NCI-H2227 treated with DMSO at 0.1 percent for 48 hours (cell line): ENCODE results near the gene LPIN1.

Source experiments
- DNase-seq: peaks from one replicate; lab custom pipeline; 2025; lab: John Stamatoyannopoulos, UW

The LPIN1 gene

GRCh38 chr2:11762031-11762430 lies 15.6 kb downstream of the LPIN1 start:
- DNase-seq, result no peak

GRCh38 chr2:11762799-11763461 lies 16.5 kb downstream of the LPIN1 start:
- DNase-seq, result no peak

DNA sequence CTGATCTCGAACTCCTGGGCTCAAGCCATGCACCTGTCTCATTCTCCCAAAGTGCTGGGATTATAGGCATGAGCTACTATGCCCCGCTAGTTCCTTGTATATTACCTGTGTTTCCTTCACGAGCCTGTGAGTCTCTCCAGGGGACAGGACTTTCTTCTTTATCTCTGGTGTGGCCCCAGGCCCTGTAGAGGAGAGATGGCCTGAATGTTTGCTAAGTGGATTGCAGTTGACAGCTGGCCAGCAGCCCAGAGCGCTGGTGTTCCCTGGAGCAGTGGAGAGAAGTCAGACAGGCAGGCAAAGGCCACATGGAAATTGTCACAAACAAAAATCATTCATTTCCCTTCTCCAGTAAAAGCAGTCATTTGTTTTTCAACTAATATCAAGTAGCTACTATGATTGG lies 17.9 kb downstream of the LPIN1 start:
- DNase-seq, result no peak

DNA sequence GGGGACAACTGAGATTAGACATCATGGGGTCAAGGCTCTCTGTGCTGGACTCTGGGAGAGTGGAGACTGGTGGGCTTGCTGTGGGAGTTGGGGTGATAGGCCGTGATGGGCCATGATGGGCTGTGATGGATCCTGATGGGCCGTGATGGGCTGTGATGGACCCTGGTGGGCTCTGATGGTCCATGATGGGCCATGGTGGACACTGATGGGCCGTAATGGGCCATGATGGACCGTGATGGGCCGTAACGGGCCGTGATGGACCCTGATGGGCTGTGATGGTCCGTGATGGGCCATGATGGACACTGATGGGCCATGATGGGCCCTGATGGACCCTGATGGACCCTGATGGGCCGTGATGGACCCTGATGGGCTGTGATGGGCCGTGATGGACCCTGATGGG lies 18.5 kb downstream of the LPIN1 start:
- no peak for DNase-seq

GRCh38 chr2:11765501-11765900 lies 19.1 kb downstream of the LPIN1 start:
- no peak for DNase-seq

DNA sequence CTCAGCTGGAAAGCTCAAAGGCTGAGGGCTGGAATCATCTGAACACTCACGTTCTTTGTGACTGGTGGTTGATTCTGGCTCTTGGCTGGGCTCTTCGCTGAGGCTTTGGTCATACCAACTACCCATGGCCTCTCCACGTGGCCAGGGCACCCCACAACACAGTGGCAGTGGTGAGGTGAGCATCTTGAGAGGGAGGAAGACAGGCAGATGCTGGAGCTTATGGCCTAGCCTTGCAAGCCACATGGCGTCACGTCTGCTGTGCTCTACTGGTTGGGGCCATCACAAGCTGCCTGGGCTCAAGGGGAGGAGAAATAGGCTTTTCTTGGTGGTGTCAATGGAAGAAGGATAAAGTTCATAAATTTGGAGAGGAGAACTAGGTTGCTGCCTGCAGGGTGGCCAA lies 19.6 kb downstream of the LPIN1 start:
- DNase-seq, result no peak

- DNase-seq, result no peak
Observed at GRCh38 chr2:11767779-11768178, 21.3 kb downstream of the LPIN1 start.

GRCh38 chr2:11768946-11769345 lies 22.5 kb downstream of the LPIN1 start:
- no peak for DNase-seq

GRCh38 chr2:11769516-11769915 lies 23.1 kb downstream of the LPIN1 start:
- no peak for DNase-seq

GRCh38 chr2:11770531-11771188 lies 24.2 kb downstream of the LPIN1 start:
- DNase-seq, result no peak

DNA sequence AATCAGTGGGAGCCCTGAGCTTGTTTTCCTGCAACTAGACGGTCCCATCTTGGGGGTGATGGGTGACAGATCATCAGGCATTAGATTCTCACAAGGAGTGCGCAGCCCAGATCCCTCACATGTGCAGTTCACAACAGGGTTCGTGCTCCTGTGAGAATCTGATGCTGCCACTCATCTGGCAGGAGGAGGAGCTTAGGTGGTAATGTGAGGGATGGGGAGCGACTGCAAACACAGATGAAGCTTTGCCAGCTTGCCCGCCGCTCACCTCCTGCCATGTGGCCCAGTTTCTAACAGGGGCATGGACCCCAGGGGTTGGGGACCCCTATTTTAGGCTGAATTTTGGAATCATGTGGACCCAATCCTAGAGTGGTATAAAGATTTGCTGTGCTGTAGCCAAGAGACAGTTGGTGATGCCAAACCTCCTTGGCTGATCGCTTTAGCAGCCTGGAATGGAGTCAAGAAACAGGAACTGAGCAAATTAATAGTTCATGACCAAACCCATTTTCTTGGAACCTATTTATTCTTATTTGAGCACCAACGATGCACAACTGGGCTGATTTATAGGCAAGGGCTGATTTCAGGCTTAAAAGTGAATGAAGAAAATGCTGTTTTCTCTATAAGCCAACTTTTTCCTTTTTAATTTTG lies 25.7 kb downstream of the LPIN1 start:
- no peak for DNase-seq

DNA sequence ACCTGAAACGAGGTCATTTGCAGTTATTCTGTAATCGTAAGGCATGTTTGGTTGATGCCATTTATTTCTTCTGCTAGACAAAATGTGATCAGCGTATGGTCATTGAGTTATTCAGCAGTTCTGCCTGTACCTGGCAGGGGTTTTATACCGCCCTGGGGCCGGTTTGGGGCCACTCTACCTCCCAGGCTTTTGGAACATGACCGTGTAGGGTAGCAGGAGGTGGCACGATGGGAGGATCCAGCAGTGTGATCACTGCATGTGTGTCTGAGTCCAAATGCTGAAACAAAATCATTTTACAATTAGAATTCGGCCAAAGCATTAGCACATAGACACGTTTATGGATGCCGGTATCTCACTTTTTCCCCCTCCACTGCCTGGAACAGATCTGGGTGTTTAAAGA lies 26.7 kb downstream of the LPIN1 start:
- DNase-seq, result no peak

- no peak for DNase-seq
Observed at GRCh38 chr2:11773747-11774525, 27.5 kb downstream of the LPIN1 start.

DNA sequence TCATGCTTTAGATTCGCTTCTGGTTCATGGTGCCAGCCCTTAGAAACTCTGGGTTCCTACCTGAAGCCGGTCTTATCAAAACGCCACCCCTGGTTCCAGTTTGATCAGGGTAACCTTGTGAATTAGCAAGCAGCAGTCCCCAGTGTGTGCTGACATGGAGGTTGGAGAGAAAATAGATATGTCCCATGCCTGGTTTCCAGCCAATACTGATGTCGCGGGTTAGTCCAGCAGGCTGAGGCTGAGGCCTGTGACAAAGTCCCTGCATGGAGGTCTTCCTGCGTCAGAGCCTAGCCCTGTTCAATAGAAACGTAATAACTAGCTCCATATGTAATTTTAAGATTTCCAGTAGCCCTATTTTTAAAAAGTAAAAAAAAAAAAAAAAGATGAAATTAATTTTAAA lies 28.2 kb downstream of the LPIN1 start:
- no peak for DNase-seq

GRCh38 chr2:11775384-11775783 lies 29.0 kb downstream of the LPIN1 start:
- DNase-seq, result no peak

DNA sequence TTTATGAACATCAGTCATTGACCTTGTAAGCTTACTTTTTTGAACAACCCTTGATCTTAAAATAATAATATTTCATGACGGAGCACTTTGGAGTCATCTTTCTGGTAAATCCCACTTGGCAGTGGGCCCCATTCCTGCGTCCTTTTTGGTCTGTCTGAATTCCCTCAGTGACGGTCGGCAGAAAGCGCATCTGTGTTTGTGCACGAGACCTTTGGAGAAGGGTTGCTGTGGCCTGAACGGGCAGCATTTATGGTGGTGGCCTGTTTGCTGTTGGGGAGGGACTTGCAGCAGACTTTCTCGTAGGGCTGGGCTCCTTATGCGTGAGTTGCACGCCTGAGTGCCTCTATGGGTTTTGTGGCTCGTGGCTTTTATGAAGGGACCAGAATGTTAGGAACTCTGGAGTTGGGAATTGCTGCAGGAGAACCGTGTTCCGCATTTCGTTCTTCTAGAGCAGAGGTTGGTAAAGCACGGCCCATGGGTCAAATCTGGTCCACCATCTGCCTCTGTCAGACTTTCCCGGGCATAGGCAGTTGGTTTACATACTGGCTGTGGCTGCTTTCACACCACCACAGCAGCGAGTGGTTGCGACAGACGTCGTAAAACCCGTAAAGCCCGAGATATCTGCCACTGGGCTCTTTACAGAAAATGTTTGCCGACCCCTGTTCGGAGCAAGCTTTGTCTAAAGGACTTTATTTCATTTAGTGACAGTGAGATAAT lies 30.8 kb downstream of the LPIN1 start:
- no peak for DNase-seq

GRCh38 chr2:11777886-11778415 lies 31.5 kb downstream of the LPIN1 start:
- no peak for DNase-seq

DNA sequence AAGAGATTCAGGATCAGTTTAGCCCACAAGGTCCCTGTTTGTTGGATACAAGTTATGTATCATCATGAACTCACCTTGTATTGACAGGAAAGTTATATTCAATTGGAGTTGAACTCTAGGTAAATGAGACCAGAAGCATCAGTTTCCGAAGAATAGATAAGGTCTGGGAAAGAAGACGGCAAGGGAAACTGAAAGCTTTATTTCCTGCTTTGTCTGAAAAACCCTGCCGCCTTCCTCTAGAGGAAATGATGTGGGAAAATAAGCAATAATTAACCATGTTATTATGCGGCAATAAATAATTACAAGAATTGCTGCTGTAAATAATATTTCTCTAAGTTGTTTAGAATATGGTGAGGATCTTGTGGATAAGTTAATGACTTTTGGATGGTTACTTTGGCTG lies 32.0 kb downstream of the LPIN1 start:
- DNase-seq, result no peak

- peak; percentile 43 for DNase-seq
Observed at GRCh38 chr2:11778923-11779757, 32.7 kb downstream of the LPIN1 start.

- DNase-seq, result no peak
Observed at GRCh38 chr2:11781602-11782001, 35.2 kb downstream of the LPIN1 start.

- no peak for DNase-seq
Observed at GRCh38 chr2:11784280-11784679, 37.8 kb downstream of the LPIN1 start.
